Prostate gland (tissue), 1 donor: ENCODE data around the gene ADGRL4.

Experiments
- POLR2A ChIP-seq: fragments of 450-650 bp; IDR thresholded peaks from one replicate; pipeline ENCODE4 v1.6.1; 2016; ENCODE audit warnings: antibody characterized with exemption, mild to moderate bottlenecking
- POLR2AphosphoS5 ChIP-seq: sonication (generic); formaldehyde crosslinking; IDR thresholded peaks from one replicate; pipeline ENCODE4 v1.6.1; 2017; ENCODE audit warnings: antibody characterized with exemption

GRCh38 chr1:78840453-78841271 lies 165.9 kb downstream of the ADGRL4 start:
- no peak for TF ChIP-seq POLR2A
- TF ChIP-seq POLR2AphosphoS5 = no peak
